NCI-H524 treated with DMSO at 0.1 percent for 48 hours (cell line): Measurements from ENCODE around the gene COL5A1.
A peak's percentile ranks its signal among the peaks of the same experiment; 100 is the strongest.

ENCODE experiments used
- DNase-seq: peaks from one replicate; lab custom pipeline; 2025; lab: John Stamatoyannopoulos, UW

Gene COL5A1

GRCh38 chr9:134626571-134627416 lies 14.8 kb upstream of the COL5A1 start:
- peak; percentile 87 for DNase-seq

- DNase-seq: no peak
Observed at GRCh38 chr9:134627417-134628353, 13.9 kb upstream of the COL5A1 start.

DNA sequence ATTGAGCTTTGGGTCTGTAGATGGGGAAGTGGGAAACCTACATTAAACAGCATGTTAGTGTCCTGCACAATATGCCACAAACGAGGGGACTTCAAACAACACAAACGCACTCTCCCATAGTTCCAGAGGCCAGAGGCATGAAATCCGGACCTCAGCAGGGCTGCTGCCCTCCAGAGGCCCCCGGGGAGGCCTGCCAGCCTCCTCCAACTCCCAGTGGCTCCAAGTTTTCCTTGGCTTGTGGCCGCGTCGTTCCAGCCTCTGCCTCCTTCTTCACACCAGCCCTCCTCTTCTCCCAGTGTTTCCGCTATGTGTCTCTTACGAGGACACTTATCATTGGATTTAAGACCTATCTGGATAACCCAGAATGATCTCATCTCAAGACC lies 13.3 kb upstream of the COL5A1 start:
- no peak for DNase-seq

DNA sequence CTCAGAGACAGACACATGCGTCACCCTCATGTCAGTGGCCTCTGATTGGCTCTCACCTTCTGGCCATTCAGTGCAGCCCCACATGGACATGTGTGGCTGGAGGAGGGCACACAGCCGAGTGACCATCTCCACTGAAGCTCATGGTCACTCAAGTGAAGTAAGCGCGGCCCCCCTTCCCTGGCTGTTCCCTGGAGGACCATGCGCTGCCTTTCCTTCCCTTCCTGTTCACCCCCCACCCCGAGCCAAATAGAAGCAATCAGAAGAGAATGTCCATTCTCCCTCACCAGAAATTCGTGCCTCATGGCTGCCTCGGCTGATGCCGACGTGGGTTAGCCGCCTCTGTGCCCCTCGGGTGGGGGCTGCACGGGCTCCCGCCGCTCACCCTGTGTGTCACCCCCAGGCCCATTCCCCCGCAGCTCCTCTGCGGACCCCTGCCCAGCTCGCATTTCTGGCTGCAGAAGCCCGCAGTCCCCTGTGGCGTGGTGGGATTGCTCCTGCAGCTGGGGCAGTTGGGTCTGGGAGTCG lies 12.5 kb upstream of the COL5A1 start:
- no peak for DNase-seq

DNA sequence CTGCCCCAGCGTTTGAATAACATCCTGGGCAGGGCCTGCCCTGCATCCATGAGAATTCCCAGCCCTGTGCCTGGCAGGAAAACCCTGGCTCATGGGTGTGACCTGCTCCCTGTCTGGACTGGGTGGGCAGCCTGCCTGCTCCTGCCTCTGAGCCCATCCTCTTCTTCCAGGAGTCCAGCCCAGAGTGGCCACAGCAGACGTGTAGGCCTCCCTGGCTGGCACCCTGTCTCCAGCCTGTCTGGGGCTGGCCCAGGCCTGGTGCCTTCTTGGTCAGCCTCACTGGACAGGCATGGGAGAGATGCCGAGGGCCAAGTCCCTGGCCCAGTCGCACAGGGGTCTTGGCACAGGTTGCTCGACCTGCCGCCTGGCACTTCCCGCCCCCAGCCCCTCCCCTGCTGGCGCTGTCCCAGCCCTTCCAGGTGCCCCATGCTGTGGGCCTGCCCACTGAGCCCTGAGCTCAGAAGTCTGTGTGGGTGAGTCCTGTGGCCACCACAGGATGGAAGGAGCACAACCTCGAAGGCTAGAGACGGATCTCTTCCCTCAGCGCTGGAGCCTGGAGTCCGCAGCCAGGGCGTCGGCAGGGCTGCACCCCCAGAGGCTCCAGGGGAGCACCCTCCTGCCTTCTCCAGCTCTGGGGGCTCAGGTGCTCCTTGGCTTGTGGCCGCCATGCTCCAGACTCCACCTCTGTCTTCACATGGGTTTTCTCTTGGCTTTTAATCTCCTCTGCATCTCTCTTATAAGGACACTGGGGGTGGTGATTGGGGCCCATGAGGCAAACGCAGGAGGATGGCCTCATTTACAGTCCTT lies 11.8 kb upstream of the COL5A1 start:
- no peak for DNase-seq

- no peak for DNase-seq
Observed at GRCh38 chr9:134630393-134630790, 11.2 kb upstream of the COL5A1 start.

DNA sequence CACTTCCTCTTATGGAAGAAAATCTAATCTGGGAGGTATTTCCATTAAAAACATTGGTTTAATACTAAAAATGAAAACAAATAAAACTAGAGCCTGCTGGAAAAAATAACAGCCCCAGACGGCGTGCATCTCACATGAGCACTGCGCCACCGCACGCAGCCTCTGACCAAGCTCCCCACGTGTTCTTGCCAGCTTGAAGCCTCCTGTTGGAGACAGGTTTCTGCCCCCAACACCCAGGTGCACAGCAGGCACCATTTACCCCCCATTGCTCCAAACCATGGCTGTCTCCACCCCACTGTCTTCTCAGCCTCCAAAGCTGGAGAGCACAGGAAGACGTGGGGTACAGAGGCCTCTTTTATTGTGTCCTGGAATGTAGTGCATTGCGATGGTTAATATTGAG lies 10.7 kb upstream of the COL5A1 start:
- no peak for DNase-seq

- no peak for DNase-seq
Observed at GRCh38 chr9:134631881-134632280, 9.7 kb upstream of the COL5A1 start.

- DNase-seq: no peak
Observed at GRCh38 chr9:134632329-134632728, 9.3 kb upstream of the COL5A1 start.

DNA sequence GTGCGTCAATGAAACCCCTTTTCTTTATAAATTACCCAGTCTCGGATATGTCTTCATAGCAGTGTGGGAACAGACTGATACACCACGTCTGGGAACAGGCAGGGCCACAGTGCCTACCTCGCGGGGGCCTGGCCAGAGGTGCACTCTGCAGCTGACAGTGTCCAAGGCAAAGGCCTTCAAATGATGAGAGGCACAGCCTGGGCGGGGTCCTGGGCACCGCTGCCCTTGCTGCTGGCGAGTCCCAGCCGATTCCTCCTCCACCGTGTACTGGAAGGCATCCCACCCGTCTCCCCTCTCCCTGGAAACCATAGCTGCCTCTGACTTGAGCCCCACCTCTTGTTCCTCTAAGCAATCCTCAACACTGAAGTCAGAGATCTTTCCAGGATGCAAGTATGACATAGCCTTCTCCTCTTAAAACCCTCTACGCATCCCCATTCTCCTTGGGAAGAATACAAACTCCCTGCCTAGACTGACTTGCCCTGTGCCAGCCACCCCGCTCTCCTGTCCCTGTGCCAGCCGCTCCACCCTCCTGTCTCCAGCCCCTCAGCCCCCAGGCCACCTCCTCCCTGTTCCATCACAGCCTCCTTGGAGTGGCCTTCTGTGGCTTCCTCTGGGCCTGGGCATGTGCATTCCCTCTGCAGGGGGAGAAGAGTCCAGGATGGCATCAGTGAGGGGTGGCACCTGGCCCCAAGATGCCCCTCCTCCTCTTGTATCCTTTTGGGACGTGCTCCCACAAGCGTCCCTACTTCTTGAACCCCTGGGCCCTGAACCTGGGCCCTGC lies 8.1 kb upstream of the COL5A1 start:
- no peak for DNase-seq

GRCh38 chr9:134634176-134634575 lies 7.4 kb upstream of the COL5A1 start:
- no peak for DNase-seq

DNA sequence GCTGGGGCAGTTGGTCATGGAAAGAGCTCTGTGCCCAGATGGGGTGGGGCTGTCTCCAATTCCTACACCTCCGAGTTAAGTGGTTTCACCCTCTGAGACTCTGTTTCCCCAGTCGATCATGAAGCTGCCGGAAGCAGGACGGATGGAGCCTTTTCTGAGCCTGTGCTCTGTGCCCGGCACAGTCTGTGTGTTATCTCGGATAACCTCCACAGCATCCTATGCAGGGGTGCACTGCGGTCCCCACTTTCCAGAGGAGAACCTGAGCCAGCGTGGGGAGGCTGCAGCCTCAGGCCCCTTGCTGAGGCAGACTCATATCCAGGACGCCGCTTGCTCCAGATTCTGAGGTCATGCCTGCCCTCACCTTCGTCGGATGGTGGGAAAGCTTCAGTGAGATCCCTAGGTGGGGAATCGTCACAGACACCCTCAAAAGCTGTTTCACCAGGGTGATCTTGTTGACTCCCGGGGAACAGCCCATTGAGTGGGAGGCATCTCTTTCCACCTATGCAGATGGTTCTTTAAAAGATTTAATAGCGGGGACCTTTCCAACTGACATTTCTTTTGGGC lies 6.9 kb upstream of the COL5A1 start:
- no peak for DNase-seq

- no peak for DNase-seq
Observed at GRCh38 chr9:134635351-134636148, 6.1 kb upstream of the COL5A1 start.

DNA sequence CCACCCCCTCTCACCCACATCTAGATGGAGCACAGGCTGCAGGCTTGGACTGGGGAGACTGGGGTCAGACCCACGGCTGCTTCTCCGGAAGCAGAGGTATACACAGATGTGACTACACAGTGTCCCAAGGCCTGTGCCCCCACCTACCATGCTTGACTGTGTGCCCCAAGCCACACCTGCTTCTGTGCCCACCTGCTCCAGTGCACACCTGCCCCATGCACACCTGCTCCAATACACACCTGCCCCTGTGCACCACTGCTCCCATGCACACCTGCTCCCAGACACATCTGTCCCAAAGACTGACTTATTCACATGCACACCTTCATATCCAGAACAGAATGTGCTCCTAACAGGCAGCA lies 5.5 kb upstream of the COL5A1 start:
- no peak for DNase-seq

GRCh38 chr9:134637241-134637640 lies 4.4 kb upstream of the COL5A1 start:
- DNase-seq: no peak

- no peak for DNase-seq
Observed at GRCh38 chr9:134637696-134638501, 3.7 kb upstream of the COL5A1 start.

DNA sequence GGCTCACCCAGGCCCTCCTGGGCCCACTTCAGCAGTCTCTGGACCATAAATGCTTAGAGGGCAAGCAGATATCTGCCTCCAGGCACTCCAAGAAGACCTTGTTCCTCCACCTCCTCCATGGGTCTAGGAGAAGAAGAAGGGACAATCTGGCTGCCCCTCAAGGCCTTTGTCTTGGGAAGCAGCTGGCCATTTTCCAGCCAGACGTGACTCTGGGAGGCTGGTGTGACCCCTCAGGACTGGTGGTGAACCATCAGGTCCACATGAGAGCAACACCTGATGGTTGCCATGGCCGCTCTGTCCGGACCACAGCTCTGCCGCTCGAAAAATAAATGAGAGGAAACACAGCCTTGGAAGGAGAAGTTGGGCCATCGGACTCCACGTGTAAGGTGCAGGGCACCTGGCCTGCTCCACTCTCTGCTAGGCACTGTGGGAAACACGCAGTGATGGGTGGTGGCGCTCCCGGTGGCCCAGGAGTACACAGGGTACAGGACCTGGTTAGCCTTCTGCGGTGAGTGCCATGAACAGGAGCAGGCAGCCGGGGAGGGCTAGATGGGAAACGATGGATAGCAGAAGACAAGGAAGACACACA lies 3.0 kb upstream of the COL5A1 start:
- no peak for DNase-seq

- DNase-seq: no peak
Observed at GRCh38 chr9:134639994-134640393, 1.6 kb upstream of the COL5A1 start.
